Memory B cell (primary cell): Measurements from ENCODE around the gene KLHL18.
"Not testable (repeated sequence)": the region's sequence is repeated elsewhere in the genome, so short reads cannot be mapped to it uniquely, and the experiment has no call there.

Experiments used
- ATAC-seq: fragments of 150-1000 bp; cut with Tn5 transposase; 2 replicates; pipeline ENCODE4 v1.10.0; 2021; ENCODE audit warnings: low read depth, mild to moderate bottlenecking, moderate library complexity
- DNase-seq, 2 donors: peaks; one replicate each; pipeline ENCODE4 v3.0.0; 2022; ENCODE audit warnings: low spot score in 2 of 2
- H3K27ac Mint-ChIP-seq: one replicate; pipeline ENCODE4 v1.8.0; 2022; ENCODE audit warnings: mild to moderate bottlenecking, moderate library complexity, mixed read lengths
- H3K27me3 Mint-ChIP-seq: one replicate; pipeline ENCODE4 v1.8.0; 2022; ENCODE audit warnings: mixed read lengths
- H3K36me3 Mint-ChIP-seq: one replicate; pipeline ENCODE4 v1.8.0; 2022; ENCODE audit warnings: mild to moderate bottlenecking, mixed read lengths
- H3K4me1 Mint-ChIP-seq: one replicate; pipeline ENCODE4 v1.8.0; 2022; ENCODE audit warnings: mixed read lengths
- H3K4me3 Mint-ChIP-seq: one replicate; pipeline ENCODE4 v1.8.0; 2022; ENCODE audit warnings: mild to moderate bottlenecking, moderate library complexity, mixed read lengths
- H3K9me3 Mint-ChIP-seq: one replicate; pipeline ENCODE4 v1.8.0; 2022; ENCODE audit warnings: mixed read lengths

Gene KLHL18

GRCh38 chr3:47342812-47343211 is 60.1 kb downstream of the KLHL18 start:
- Mint-ChIP-seq H3K4me3 (no peak overlapping the region), H3K36me3 (peaks cover 25% of the 10 kb centered on the region), H3K9me3 (no peaks in the 10 kb centered on the region)

GRCh38 chr3:47343471-47343971 is 60.8 kb downstream of the KLHL18 start:
- Mint-ChIP-seq H3K27ac (no peak overlapping the region), H3K4me3 (no peak overlapping the region), H3K4me1 (peaks cover 27% of the 10 kb centered on the region), H3K27me3 (no peaks in the 10 kb centered on the region), H3K9me3 (no peaks in the 10 kb centered on the region), H3K36me3 (peaks cover 20% of the 10 kb centered on the region)
- no peak for DNase-seq
- no peak for ATAC-seq

More at GRCh38 chr3:47342812-47343211, 60.1 kb downstream of the KLHL18 start:
- no peaks in the 10 kb centered on the region for H3K27me3 Mint-ChIP-seq
- DNase-seq, result no peak
- H3K4me1 Mint-ChIP-seq, result peaks cover 21% of the 10 kb centered on the region
- no peak for ATAC-seq
- H3K27ac Mint-ChIP-seq, result no peak overlapping the region

DNA sequence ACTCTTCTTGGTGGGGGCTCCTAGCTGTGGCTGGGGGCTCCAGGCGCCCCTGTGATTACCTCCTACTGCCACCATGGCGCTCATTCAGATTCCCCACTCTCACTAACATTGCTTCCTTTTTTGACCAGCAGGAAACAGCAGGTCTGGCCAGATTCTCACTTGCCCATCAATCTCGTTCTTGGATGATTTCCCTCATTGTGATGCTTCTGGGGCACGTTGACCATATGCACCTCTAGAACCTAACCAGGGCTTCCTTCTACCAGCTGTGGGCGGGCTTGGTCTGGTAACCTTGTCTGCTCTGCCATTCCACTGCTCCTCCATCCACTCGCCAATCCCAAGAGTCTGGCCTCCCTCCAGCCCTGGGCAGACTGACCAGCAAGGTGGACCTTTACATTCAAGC is 62.2 kb downstream of the KLHL18 start:
- H3K4me3 Mint-ChIP-seq, result no peak overlapping the region

GRCh38 chr3:47347217-47347801 is 64.6 kb downstream of the KLHL18 start:
- H3K36me3 Mint-ChIP-seq, result peaks cover 10% of the 10 kb centered on the region
- peak in 1 of 2 donors; percentile 27 for DNase-seq
- peak overlapping the region; percentile 71 for H3K4me3 Mint-ChIP-seq
- H3K4me1 Mint-ChIP-seq, result peaks cover 31% of the 10 kb centered on the region
- peak; percentile 97 for ATAC-seq
- H3K27ac Mint-ChIP-seq, result peak overlapping the region; percentile 56
- H3K27me3 Mint-ChIP-seq, result no peaks in the 10 kb centered on the region
- no peaks in the 10 kb centered on the region for H3K9me3 Mint-ChIP-seq

More for the DNA sequence above, 62.2 kb downstream of the KLHL18 start:
- no peaks in the 10 kb centered on the region for H3K9me3 Mint-ChIP-seq
- ATAC-seq, result no peak
- peak overlapping the region; percentile 49 for H3K27ac Mint-ChIP-seq
- no peaks in the 10 kb centered on the region for H3K27me3 Mint-ChIP-seq
- peaks cover 31% of the 10 kb centered on the region for H3K4me1 Mint-ChIP-seq
- H3K36me3 Mint-ChIP-seq, result peaks cover 19% of the 10 kb centered on the region
- DNase-seq, result no peak

DNA sequence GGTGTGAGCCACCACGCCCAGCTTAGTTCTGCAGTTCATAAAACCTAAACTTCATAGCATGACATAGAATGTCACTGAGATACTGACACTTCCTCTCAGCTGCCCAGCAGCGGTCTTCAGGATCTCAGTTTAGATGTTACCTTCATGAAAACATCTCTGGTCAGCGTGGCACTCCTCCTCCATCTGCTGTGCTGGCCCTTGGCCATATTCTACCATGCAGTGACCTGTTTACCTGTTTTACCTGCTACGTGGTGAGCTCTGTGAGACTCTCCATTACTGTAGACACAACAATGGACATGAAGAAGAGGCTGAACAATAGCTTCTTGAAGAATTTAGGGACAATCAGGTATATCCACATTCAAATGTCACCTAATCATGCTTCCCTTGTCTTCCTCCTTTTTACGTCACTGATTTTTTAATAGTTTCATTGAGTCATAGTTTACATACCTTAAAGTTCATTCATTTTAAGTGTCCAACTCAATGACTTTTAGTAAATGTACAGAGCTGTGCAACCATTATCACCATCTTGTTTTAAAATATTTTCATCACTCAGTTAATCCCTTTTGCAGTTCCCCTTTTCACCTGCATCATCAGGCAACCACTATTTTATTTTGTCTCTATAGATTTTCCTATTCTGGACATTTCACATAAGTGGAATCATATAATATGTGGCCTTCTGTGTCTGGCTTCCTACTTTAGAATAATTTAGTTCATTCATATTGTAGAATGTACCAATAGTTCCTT is 65.8 kb downstream of the KLHL18 start:
- Mint-ChIP-seq H3K36me3 (peaks cover 9% of the 10 kb centered on the region), H3K4me3 (no peak overlapping the region), H3K4me1 (peaks cover 31% of the 10 kb centered on the region), H3K27ac (peak overlapping the region; percentile 74), H3K27me3 (no peaks in the 10 kb centered on the region), H3K9me3 (no peaks in the 10 kb centered on the region)
- DNase-seq, result no peak
- no peak for ATAC-seq

- Mint-ChIP-seq H3K27ac (no peak overlapping the region), H3K4me3 (no peak overlapping the region), H3K9me3 (peaks cover 6% of the 10 kb centered on the region), H3K36me3 (peaks cover 5% of the 10 kb centered on the region), H3K4me1 (no peaks in the 10 kb centered on the region), H3K27me3 (no peaks in the 10 kb centered on the region)
- DNase-seq (no peak), ATAC-seq (no peak)
Measured at GRCh38 chr3:47355010-47355409, 72.3 kb downstream of the KLHL18 start.

DNA sequence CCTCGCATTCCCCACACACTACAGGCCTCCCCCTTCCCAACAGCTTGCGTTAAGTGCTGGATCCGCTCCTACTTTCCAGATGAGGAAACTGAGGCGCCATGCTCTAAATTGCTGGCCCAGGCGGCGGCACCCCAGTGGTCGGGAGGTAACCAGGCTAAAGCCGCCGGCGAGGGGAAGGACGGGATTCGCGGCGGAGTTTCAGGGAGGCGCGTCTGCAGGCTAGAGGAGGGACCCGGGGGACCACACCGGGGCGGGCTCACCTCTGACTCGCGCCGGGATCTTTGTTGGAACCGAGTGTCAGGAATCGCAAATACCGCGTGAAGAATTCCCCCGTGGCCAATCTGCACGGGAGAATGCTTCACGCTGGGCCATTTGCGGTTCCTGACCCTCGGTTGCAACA is 73.5 kb downstream of the KLHL18 start:
- no peak overlapping the region for H3K27ac Mint-ChIP-seq
- ATAC-seq (no peak), DNase-seq (no peak)
- peaks cover 9% of the 10 kb centered on the region for H3K36me3 Mint-ChIP-seq
- no peaks in the 10 kb centered on the region for H3K27me3 Mint-ChIP-seq
- H3K9me3 Mint-ChIP-seq, result peaks cover 10% of the 10 kb centered on the region
- no peak overlapping the region for H3K4me3 Mint-ChIP-seq
- H3K4me1 Mint-ChIP-seq, result peaks cover 3% of the 10 kb centered on the region

DNA sequence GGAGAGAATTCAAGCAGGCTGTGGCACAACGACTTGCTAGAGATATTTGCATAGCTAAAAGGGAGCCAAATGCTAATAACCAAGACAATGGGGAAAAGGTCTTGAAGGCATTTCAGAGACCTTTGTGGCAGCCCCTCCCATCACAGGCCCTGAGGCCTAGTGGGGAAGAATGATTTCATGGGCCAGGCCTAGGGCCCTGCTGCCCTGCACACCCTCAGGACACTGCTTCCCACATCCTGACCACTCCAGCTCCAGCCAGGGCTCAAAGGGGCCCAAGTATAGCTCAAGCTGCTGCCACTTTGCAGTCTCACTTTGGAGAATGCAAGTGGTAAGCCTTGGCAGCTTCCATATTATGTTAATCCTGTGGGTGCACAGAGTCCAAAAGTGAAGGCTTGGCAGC is 76.6 kb downstream of the KLHL18 start:
- Mint-ChIP-seq H3K4me1 (peaks cover 11% of the 10 kb centered on the region), H3K27me3 (no peaks in the 10 kb centered on the region), H3K9me3 (peaks cover 10% of the 10 kb centered on the region), H3K27ac (no peak overlapping the region), H3K36me3 (peaks cover 9% of the 10 kb centered on the region), H3K4me3 (no peak overlapping the region)
- DNase-seq, result no peak
- no peak for ATAC-seq

DNA sequence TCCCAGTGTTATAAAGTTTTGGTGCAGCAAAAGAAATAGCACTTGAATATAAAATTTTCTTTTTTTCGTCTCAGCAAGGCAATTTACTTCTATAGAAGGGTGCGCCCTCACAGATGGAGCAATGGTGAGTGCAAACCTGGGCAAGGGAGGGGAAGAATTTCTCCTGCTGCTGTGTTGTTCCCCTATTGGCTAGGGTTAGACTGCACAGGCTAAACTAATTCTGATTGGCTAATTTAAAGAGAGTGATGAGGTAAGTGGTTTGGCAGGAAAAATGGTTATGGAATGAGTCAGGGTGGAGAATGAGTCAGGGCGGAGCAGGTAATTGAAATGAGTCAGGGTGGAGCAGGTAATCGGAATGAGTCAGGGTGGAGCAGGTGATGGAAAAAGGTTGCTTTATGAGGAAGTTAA is 77.4 kb downstream of the KLHL18 start:
- not testable (repeated sequence) for DNase-seq, H3K27me3 Mint-ChIP-seq, H3K27ac Mint-ChIP-seq, H3K36me3 Mint-ChIP-seq, H3K4me3 Mint-ChIP-seq, ATAC-seq, H3K9me3 Mint-ChIP-seq
- H3K4me1 Mint-ChIP-seq, result peaks cover 11% of the 10 kb centered on the region

DNA sequence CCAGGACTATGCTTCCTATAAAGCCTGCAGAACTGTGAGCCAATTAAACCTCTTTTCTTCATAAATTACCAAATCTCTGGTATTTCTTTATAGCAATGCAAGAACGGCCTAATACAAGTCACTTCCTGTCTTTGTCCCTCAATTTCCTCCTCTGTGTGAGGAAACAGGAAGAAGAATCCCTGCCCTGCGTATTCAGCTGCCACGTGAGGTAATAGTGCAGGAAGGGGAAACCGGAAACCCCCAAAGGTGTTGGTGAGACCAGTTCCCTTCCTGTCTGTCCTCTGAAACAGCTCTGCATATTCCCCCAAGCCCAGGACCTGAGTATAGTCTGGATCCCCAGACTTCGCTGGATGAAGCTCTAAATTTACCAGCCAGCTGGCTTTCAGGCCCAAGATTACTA is 80.0 kb downstream of the KLHL18 start:
- Mint-ChIP-seq H3K4me3 (no peak overlapping the region), H3K36me3 (peaks cover 9% of the 10 kb centered on the region), H3K27ac (no peak overlapping the region), H3K9me3 (peaks cover 10% of the 10 kb centered on the region), H3K27me3 (no peaks in the 10 kb centered on the region), H3K4me1 (peaks cover 11% of the 10 kb centered on the region)
- ATAC-seq, result peak; percentile 66
- DNase-seq, result no peak

- Mint-ChIP-seq H3K36me3 (no peaks in the 10 kb centered on the region), H3K27ac (no peak overlapping the region), H3K4me1 (peaks cover 8% of the 10 kb centered on the region), H3K27me3 (peaks cover 2% of the 10 kb centered on the region), H3K4me3 (no peak overlapping the region), H3K9me3 (no peaks in the 10 kb centered on the region)
- DNase-seq (no peak), ATAC-seq (no peak)
Measured at GRCh38 chr3:47365213-47366153, 82.7 kb downstream of the KLHL18 start.

DNA sequence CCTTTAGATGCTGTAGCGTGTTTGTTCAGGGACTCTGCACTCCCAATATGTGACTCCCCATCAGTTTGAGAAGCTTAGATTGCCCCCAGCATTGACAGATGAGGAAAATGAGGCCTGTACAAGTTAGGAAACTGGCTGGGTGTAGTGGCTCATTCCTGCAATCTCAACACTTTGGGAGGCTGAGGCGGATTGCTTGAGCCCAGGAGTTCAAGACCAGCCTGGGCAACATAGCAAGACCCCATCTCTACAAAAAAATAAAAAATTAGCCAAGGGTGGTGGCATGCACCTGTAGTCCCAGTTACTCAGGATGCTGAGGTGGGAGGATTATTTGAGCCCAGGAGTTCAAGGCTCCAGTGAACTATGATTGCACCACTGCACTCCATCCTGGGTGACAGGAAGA is 84.1 kb downstream of the KLHL18 start:
- DNase-seq, result no peak
- H3K4me3 Mint-ChIP-seq, result no peak overlapping the region
- peaks cover 5% of the 10 kb centered on the region for H3K27me3 Mint-ChIP-seq
- ATAC-seq, result no peak
- no peaks in the 10 kb centered on the region for H3K36me3 Mint-ChIP-seq
- H3K27ac Mint-ChIP-seq, result no peak overlapping the region
- H3K9me3 Mint-ChIP-seq, result no peaks in the 10 kb centered on the region
- H3K4me1 Mint-ChIP-seq, result peaks cover 10% of the 10 kb centered on the region

DNA sequence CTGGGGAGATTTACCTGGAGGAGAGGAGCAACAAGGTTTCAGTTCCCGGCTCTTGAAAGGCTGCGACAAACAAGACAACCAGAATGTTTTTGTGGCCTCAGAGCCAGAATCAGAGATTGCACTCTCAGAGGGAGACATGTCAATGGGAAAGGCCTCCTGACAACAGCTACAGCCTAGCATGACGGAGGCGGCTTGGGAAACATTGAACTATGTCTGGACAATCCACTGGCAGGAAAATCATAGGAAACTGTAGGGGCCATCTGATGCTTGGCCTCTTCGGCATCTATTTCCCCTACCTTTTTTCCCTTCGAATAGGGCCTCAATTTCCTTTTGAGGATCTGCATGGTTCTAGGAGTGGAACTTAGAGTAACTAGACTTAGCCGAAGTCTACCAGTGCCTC is 84.9 kb downstream of the KLHL18 start:
- H3K27me3 Mint-ChIP-seq, result peaks cover 5% of the 10 kb centered on the region
- no peak overlapping the region for H3K27ac Mint-ChIP-seq
- no peak overlapping the region for H3K4me3 Mint-ChIP-seq
- no peak for ATAC-seq
- DNase-seq, result no peak
- no peaks in the 10 kb centered on the region for H3K36me3 Mint-ChIP-seq
- peaks cover 5% of the 10 kb centered on the region for H3K4me1 Mint-ChIP-seq
- no peaks in the 10 kb centered on the region for H3K9me3 Mint-ChIP-seq

DNA sequence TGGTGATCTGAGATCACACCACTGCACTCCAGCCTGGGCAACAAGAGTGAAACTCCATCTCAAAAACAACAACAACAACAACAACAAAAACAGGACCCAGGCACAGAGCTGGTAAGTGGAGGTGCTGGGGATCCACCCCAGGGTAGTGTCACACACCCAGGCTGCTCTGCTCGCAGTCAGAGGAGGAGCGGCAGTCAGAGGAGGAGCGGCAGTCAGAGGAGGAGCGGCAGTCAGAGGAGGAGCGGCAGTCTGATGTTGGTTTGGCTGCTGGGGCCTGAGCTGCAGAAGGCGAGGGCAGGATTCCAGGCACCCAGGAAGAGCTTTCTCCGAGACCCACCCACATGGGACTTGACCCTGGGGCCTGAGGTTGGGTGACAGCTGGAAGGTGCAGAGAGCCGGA is 87.3 kb downstream of the KLHL18 start:
- not testable (repeated sequence) for H3K27ac Mint-ChIP-seq, ATAC-seq, H3K36me3 Mint-ChIP-seq, H3K27me3 Mint-ChIP-seq, H3K4me3 Mint-ChIP-seq, H3K9me3 Mint-ChIP-seq, DNase-seq, H3K4me1 Mint-ChIP-seq
